Measurements from ENCODE around the gene LSAMP. TPM values are rescaled to one million over a fixed set of nuclear protein-coding genes. Genes with fewer than 3 reads are reported as not detected.

LSAMP gene
- total RNA-seq, 1 donor from 2014 or later, result 18.0 TPM

GRCh38 chr3:115989684-115990421, 455.4 kb downstream of the LSAMP start:
- Histone ChIP-seq H3K9me3 (ENCODE audit: low read depth) (no peaks in the 10 kb centered on the region), H3K27ac (no peak overlapping the region), H3K27me3 (no peaks in the 10 kb centered on the region), H4K20me1 (ENCODE audit: low read depth) (no peaks in the 10 kb centered on the region), H3K36me3 (no peaks in the 10 kb centered on the region), H3K4me1 (peaks cover 21% of the 10 kb centered on the region), H3K79me2 (ENCODE audit: low read depth) (no peaks in the 10 kb centered on the region), H3K9ac (no peak overlapping the region), H3K4me2 (no peak overlapping the region), H2AFZ (replicated peaks) (no peak overlapping the region), H3K4me3 (no peak overlapping the region), H3F3A (ENCODE audit: low read depth) (no peaks in the 10 kb centered on the region)
- DNase-seq (ENCODE audit: low spot score), result no peak
- H3K4me1 Mint-ChIP-seq, result peaks cover 18% of the 10 kb centered on the region
- no peak overlapping the region for H3K4me3 Mint-ChIP-seq
- TF ChIP-seq EZH2phosphoT487 (IDR thresholded peaks at IDR 0.05) (no peak), EZH2 (IDR thresholded peaks at IDR 0.05) (no peak), CTCF (IDR thresholded peaks at IDR 0.05) (no peak)
- H3K36me3 Mint-ChIP-seq, result no peaks in the 10 kb centered on the region
- H3K27ac Mint-ChIP-seq, result peak overlapping the region; percentile 59
- H3K9me3 Mint-ChIP-seq, result peaks cover 2% of the 10 kb centered on the region
- H3K27me3 Mint-ChIP-seq (ENCODE audit: insufficient read depth, low read depth), result peaks cover 4% of the 10 kb centered on the region

- TF ChIP-seq CTCF (IDR thresholded peaks at IDR 0.05) (peak; percentile 50), EZH2 (IDR thresholded peaks at IDR 0.05) (no peak)
- Mint-ChIP-seq H3K27me3 (ENCODE audit: insufficient read depth, low read depth) (peaks cover 2% of the 10 kb centered on the region), H3K4me1 (peaks cover 15% of the 10 kb centered on the region), H3K36me3 (no peaks in the 10 kb centered on the region), H3K27ac (no peak overlapping the region), H3K9me3 (peaks cover 2% of the 10 kb centered on the region), H3K4me3 (no peak overlapping the region)
- DNase-seq (ENCODE audit: low spot score), result peak; percentile 47
- no peaks in the 10 kb centered on the region for H3F3A ChIP-seq (ENCODE audit: low read depth)
- no peak overlapping the region for H3K4me2 ChIP-seq
- no peak overlapping the region for H3K9ac ChIP-seq
- no peaks in the 10 kb centered on the region for H3K27me3 ChIP-seq
- H3K79me2 ChIP-seq (ENCODE audit: low read depth), result no peaks in the 10 kb centered on the region
- peaks cover 21% of the 10 kb centered on the region for H3K4me1 ChIP-seq
- no peaks in the 10 kb centered on the region for H3K9me3 ChIP-seq (ENCODE audit: low read depth)
- no peak overlapping the region for H2AFZ ChIP-seq (replicated peaks)
- no peaks in the 10 kb centered on the region for H3K36me3 ChIP-seq
- H4K20me1 ChIP-seq (ENCODE audit: low read depth), result no peaks in the 10 kb centered on the region
- H3K4me3 ChIP-seq, result no peak overlapping the region
- no peak overlapping the region for H3K27ac ChIP-seq
Measured at GRCh38 chr3:115986555-115987207, 458.6 kb downstream of the LSAMP start.

DNA sequence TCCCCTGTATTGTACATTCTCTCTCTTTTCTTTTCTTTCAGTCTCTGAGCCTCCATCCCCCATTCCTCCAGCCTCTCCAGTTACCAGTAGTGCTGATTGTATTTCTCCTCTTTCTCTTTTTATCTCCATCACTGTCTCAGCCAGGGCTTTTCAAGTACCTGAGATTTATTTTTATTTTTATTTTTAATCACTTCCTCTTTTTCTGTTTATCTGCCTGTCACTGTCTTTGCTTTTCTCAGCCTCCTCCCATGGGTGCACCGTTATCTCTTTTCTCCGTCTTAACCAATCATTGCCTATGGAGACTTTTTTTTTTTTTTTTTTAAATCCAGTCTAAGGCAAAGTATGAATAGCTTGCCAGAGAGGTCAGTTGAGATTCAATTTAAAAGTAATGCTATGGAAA, 462.7 kb downstream of the LSAMP start:
- H3K27me3 Mint-ChIP-seq (ENCODE audit: insufficient read depth, low read depth), result peaks cover 2% of the 10 kb centered on the region
- H3K4me1 Mint-ChIP-seq, result no peaks in the 10 kb centered on the region
- peaks cover 2% of the 10 kb centered on the region for H3K9me3 Mint-ChIP-seq

More for the DNA sequence above, 462.7 kb downstream of the LSAMP start:
- H3F3A ChIP-seq (ENCODE audit: low read depth), result no peaks in the 10 kb centered on the region
- Mint-ChIP-seq H3K4me3 (no peak overlapping the region), H3K36me3 (no peaks in the 10 kb centered on the region), H3K27ac (no peak overlapping the region)
- H3K9ac ChIP-seq, result no peak overlapping the region
- H3K4me3 ChIP-seq, result no peak overlapping the region
- H3K4me1 ChIP-seq, result peaks cover 7% of the 10 kb centered on the region
- TF ChIP-seq CTCF (IDR thresholded peaks at IDR 0.05) (no peak), EZH2 (IDR thresholded peaks at IDR 0.05) (no peak), EZH2phosphoT487 (IDR thresholded peaks at IDR 0.05) (no peak)
- H3K4me2 ChIP-seq, result no peak overlapping the region
- no peaks in the 10 kb centered on the region for H4K20me1 ChIP-seq (ENCODE audit: low read depth)
- no peaks in the 10 kb centered on the region for H3K36me3 ChIP-seq
- DNase-seq (ENCODE audit: low spot score), result no peak
- no peak overlapping the region for H3K27ac ChIP-seq
- H2AFZ ChIP-seq (replicated peaks), result no peak overlapping the region
- H3K27me3 ChIP-seq, result no peaks in the 10 kb centered on the region
- no peaks in the 10 kb centered on the region for H3K9me3 ChIP-seq (ENCODE audit: low read depth)
- H3K79me2 ChIP-seq (ENCODE audit: low read depth), result no peaks in the 10 kb centered on the region

All from neural progenitor cell (in vitro differentiated cells).